HG02870 (cell line): ENCODE measurements around the gene CCDC175.

ENCODE experiments used
- ATAC-seq: cut with Tn5 transposase; IDR thresholded peaks from one replicate; pipeline ENCODE4 v1.9.1; 2021; ENCODE audit warnings: mild to moderate bottlenecking, moderate library complexity; ENCODE audit not compliant: unreplicated experiment

CCDC175 gene

DNA sequence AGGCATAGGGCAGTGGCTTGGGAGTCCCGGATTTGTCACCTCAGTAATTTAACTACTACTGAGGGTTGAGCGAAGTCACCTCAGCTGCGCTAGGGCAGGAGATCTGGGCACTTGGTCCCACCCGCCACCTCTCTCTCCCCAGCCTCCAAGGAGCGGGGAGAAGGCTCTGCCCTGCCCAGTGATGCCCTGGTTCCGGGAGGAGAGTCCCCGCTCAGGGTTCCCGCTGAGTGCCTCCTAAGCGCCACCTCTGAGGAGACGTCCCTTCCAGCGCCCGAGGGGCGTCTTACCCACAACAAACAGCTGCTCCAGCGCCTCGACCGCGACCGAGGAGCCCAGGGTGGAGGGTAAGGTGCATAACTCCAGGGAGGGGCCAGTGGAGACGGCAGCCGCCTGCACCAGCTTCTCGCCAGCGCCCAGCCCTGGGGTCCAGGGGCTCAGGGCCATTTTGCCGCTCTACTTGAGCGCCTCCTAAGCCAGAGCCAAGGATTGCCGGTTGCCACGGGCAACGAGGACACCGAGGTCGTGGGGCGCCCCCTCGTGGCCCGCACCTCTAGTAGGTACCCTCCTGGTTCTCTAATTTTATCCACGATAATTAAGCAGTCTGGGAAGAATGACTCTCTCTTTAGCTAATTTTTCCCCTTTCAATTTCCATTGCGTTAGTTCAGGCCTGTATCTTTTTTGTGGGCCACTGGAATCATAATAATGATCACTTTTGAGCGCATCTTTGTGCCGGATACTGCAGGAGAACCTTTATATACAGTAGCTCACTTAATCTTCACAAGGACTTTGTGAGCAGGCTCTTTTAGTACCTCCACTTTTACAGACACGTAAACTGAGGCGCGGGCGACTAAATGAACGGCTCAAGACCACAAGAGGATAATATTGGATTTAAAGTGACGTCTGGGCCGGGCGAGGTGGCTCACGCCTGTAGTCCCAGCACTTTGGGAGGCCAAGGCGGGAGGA, at the start of gene CCDC175:
TSS of gene CCDC175 (minus strand) at position 481 of the 963 bp plus-strand sequence. CDS start at position 444, 37 bp downstream.
- ATAC-seq = peak; percentile 97

DNA sequence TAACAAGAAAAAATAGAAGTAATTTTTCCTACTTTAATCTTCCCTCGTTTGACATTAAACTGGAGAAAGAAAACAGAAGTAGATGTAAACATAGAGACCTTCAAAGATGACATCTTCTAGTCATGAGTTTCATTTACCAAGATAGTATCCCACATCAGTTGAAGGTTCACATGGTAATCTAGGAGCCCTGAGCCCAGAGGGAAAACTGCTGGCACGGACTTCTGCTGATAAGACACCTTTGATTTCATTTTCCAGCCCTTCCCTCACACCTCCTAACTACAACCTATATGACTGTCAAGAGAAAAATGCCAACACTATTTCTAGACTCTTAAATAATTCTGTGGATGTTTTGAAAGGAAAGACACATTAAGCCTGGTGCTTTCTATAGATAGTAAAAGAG, 46.0 kb upstream of the CCDC175 start:
- no peak for ATAC-seq

- no peak for ATAC-seq
These were observed 42.4 kb upstream of the CCDC175 start for GRCh38 chr14:59619061-59619460.

GRCh38 chr14:59601056-59601455, 24.4 kb upstream of the CCDC175 start:
- no peak for ATAC-seq

DNA sequence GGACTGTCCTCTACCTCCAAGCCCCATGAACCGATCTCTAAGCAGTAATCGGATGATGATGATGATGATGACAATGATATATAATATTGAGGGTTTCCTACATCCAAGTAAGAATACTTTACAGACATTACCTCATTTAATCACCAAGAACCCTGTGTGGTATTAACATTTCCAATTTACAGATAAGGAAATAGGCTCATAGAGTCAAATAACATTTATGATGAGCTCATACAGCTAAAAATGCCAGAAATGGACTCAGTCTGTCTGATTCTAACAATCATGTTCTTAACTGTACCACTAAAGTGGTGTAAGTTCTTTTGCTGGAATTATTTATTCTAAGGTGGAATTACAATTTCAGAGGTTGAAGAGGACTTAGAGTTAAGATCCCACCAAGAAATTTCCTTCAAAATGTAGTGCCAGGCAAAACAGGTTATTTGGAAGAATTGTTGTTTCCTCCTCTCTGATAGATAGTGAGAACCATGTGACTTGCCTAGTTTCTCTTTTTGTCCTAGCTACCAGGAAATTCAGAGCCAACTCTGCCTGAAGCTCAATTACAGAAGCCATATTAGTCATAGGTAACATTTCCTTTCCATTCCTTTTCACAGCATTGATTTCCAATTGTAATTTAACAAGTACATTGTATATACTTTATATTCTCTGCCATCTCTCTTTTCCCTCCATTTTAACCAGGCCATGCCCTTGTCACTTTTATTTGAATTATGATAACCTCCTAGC, 23.8 kb upstream of the CCDC175 start:
- no peak for ATAC-seq

DNA sequence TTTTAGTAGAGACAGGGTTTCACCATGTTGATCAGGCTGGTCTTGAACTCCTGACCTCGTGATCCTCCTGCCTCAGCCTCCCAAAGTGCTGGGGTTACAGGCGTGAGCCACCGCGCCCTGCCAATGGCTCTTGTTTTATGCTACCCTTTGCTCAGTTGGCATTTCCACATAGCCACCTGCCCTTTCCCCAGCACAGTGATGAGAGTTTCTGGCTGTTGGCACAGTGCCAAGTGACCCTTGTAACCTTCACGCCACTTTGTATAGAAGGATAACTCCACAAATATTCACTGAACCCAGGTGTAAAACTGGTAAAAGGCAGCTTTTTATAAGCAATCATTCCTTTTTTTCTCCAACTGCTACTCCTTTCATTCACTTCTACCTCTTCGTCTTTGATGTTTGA, 18.5 kb upstream of the CCDC175 start:
- ATAC-seq = no peak

- ATAC-seq = no peak
These were observed 15.2 kb upstream of the CCDC175 start for GRCh38 chr14:59591641-59592370.

DNA sequence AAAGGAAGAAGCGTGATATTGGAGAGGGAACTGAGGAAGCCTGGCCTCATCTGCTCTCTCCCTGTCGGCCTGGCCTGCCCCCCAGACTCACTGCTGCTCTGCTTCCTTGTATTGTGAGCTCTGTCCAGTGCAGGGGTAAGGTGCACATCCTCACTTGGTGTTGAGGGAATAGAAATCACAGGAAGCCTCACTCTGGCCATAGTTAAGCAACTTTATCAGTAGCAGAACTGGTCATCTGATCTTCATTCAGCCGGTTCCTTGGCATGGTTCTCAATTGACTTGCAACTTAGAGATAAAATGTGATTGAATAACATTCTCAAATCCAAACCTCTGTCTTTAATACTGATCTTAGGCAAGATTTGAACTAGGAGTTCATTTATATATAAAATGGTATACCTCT, 11.5 kb upstream of the CCDC175 start:
- ATAC-seq = no peak

DNA sequence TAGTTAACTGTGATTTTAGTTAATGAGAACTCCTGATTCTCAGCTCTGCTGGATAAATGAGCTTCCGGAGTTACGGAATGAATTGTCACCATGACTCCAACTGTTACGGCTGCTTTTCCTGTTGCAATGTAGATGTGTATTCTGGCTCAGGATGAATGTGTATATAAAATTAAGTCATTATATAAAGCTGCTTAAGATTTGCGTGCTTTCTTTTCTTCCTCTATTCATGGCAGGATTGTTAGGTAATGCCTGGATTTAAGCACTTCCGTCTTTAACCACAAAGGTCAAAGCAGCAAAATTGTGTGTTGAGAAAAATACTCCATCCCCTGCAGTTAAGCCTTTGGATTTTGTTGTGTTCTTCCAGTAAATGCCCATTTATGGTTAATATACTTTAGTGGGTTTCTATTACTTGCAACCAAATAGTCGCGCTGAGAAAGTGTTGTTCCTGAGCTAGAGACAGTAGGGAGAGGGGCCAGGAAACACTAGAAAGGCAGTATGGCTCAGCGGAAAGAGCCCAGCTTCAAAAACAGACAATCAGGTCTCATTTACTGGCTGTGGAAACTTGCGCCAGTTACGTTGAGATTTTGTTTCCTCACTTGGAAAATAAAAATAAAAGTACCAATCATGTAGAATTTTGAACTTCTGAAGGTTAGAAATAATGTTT, 9.4 kb upstream of the CCDC175 start:
- ATAC-seq = no peak

DNA sequence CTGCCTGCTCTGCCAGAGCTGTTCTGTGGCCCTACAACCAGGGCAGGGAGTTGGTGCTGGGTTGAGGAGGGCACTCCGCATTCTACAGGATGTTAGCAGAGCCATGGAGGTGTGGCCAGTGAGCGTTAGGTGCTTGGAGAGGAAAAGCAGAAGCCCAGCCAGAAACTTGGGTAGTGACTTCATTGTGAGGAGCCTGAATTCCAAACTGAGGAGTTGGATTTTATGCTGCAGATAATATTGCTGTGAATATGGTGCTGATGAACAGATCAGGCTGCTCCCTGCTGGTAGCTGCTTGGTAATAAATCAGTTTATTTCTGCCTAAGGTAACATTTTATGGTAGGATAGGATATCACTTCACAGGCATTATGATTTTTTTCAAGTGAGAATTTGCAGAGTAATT, 7.1 kb upstream of the CCDC175 start:
- ATAC-seq = no peak

GRCh38 chr14:59582845-59583509, 6.4 kb upstream of the CCDC175 start:
- no peak for ATAC-seq

- no peak for ATAC-seq
These were observed 5.5 kb upstream of the CCDC175 start for GRCh38 chr14:59582161-59582560.

- ATAC-seq = no peak
These were observed 4.3 kb upstream of the CCDC175 start for GRCh38 chr14:59580911-59581310.

DNA sequence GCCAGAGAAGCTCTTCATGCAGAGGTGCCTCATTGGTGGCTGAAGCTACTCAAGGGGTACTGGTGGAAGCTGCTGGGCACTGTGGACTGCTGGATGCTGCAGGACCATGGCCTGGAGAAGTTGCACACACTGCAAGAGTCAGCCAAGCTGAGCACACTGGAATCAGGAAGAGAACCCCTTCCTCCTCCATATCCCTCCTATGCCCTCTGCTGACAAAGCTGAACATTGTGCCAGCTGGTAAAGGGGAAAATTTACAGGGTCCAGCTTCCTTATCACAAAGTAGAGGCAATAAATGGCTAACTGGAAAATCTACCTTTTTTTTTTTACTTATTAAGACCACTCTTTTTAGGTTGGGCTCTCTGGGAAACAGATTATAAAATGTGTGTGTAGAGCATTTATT, 6.5 kb downstream of the CCDC175 start:
- no peak for ATAC-seq

DNA sequence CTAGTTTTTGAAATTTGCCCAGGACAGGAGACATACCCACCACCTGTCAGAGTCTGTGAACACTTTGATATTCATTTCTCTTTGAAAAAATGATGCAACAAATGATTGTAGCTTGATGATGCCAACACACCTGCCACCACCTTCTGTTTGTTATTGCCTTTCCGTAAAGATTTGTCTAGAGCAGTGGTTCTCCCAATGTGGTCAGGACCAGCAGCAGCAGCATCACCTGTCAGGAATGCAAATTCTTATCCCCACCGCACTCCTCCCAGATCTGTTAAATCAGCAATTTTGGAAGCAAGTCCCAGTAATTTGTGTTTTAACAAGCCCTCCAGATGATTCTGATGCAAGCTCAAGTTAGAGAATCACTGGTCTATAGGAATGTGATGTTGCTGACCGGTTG, 9.9 kb downstream of the CCDC175 start:
- ATAC-seq = no peak

DNA sequence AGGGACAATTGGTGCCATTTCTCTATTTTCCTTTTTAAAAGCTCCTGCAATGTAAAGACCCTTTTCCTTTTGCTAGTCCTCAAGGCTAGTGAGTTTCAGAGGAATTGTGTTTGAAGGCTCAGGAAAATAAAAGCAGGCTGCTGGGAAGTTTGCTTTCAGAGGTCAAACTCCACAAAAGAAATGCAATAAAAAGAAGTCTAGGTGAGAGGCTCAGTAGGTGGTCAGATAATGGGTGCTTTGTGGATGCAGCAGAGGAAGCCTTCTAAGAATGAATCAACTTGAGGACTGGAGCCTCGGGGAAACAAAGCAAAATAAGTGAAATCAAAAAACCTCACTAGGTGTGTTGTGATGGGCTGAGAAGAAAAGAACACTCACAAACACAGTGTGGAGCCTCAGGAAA, 10.3 kb downstream of the CCDC175 start:
- ATAC-seq = no peak

GRCh38 chr14:59565087-59565486, 11.5 kb downstream of the CCDC175 start:
- no peak for ATAC-seq

DNA sequence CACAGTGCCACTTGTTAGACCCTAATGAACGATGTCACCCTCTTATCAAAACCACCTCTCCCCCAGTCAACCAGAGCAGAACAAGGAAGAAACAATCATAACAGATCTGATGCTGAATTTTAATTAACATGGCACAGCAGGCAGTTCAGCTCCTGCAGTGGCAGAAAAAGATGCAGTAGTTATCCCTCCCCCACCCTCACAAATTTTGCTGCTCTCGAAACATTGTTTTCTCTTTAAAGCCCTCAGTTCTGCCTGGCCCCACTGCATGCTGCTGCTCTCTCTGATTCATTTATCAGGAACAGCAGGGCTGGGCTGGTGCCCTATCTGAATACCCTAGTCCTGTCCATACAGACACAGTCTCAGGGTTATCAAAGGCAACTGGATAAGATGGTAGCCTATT, 12.2 kb downstream of the CCDC175 start:
- no peak for ATAC-seq

DNA sequence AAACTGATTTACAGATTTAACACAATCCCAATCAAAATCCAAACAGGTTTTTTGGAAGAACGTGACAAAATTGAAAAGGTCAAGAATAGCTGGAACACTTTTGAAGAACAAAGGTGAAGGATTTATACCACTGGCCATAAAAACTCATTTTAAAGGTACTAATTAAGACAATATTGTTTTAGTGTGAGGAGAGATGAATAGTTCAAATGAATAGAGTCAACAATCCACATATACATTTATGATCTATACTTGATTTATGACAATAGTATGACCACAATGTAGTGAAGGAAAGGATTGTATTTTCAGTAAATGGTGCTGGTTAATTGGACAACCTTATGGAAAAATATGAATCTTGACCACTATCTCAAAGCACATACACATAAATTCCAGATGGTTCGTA, 29.3 kb downstream of the CCDC175 start:
- ATAC-seq = no peak

DNA sequence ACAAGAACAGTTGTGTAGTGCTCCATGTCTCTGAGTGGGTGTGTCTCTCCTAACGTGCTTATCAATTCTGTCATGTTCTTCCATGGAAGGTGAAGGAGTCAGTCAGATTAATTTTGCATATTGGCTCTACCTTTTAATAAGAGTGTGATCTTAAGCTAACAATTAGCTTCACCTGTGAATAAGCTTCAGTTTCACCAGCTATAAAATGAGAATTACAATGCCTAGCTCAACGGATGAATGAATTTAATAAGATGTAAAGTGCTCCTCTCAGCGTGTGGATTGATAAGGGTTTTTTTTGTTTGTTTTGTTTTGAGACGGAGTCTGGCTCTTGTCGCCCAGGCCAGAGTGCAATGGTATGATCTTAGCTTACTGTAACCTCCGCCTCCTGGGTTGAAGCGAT, 32.7 kb downstream of the CCDC175 start:
- ATAC-seq = no peak
